Measurements from ENCODE around the gene SCYGR5.

Gene SCYGR5

GRCh38 chr2:227625420-227625819 is 41.2 kb upstream of the SCYGR5 start:
- H3K79me2 ChIP-seq (ENCODE audit: insufficient read depth, low read length), result no peaks in the 10 kb centered on the region
- no peak overlapping the region for H3K9ac ChIP-seq (ENCODE audit: low read length)
- H3K4me1 ChIP-seq (ENCODE audit: insufficient read depth, low read length, severe bottlenecking), result no peaks in the 10 kb centered on the region
- H3K9me2 ChIP-seq (ENCODE audit: low read depth, low read length), result no peaks in the 10 kb centered on the region
- no peaks in the 10 kb centered on the region for H3K27me3 ChIP-seq (ENCODE audit: insufficient read depth, low read length)
- H3K4me3 ChIP-seq (ENCODE audit: low read depth, low read length, poor library complexity, severe bottlenecking), result no peak overlapping the region
- no peak overlapping the region for H3K4me2 ChIP-seq (ENCODE audit: low read length)
- no peak overlapping the region for H3K27ac ChIP-seq (ENCODE audit: low read depth, low read length, poor library complexity, severe bottlenecking)
- TF ChIP-seq EZH2 (IDR thresholded peaks at IDR 0.05; ENCODE audit: borderline replicate concordance, low read length), result no peak
- TF ChIP-seq CTCF (IDR thresholded peaks at IDR 0.05; ENCODE audit: low read length), result no peak
- H3K9me3 ChIP-seq (ENCODE audit: low read length), result no peaks in the 10 kb centered on the region
- no peak overlapping the region for H2AFZ ChIP-seq (ENCODE audit: low read length)
- no peaks in the 10 kb centered on the region for H3K36me3 ChIP-seq (ENCODE audit: insufficient read depth, low read length)
- H4K20me1 ChIP-seq (ENCODE audit: insufficient read depth, low read length), result no peaks in the 10 kb centered on the region
- no peaks in the 10 kb centered on the region for H3F3A ChIP-seq (ENCODE audit: insufficient read depth, low read length)

GRCh38 chr2:227626580-227627151 is 39.9 kb upstream of the SCYGR5 start:
- H3K9ac ChIP-seq (ENCODE audit: low read length), result no peak overlapping the region
- H3K4me2 ChIP-seq (ENCODE audit: low read length), result no peak overlapping the region
- H3F3A ChIP-seq (ENCODE audit: insufficient read depth, low read length), result no peaks in the 10 kb centered on the region
- H3K4me3 ChIP-seq (ENCODE audit: low read depth, low read length, poor library complexity, severe bottlenecking), result no peak overlapping the region
- no peaks in the 10 kb centered on the region for H3K4me1 ChIP-seq (ENCODE audit: insufficient read depth, low read length, severe bottlenecking)
- no peak overlapping the region for H2AFZ ChIP-seq (ENCODE audit: low read length)
- TF ChIP-seq CTCF (IDR thresholded peaks at IDR 0.05; ENCODE audit: low read length) (no peak), EZH2 (IDR thresholded peaks at IDR 0.05; ENCODE audit: borderline replicate concordance, low read length) (no peak)
- H4K20me1 ChIP-seq (ENCODE audit: insufficient read depth, low read length), result no peaks in the 10 kb centered on the region
- no peaks in the 10 kb centered on the region for H3K79me2 ChIP-seq (ENCODE audit: insufficient read depth, low read length)
- no peaks in the 10 kb centered on the region for H3K9me2 ChIP-seq (ENCODE audit: low read depth, low read length)
- no peak overlapping the region for H3K27ac ChIP-seq (ENCODE audit: low read depth, low read length, poor library complexity, severe bottlenecking)
- H3K36me3 ChIP-seq (ENCODE audit: insufficient read depth, low read length), result no peaks in the 10 kb centered on the region
- H3K27me3 ChIP-seq (ENCODE audit: insufficient read depth, low read length), result no peaks in the 10 kb centered on the region
- H3K9me3 ChIP-seq (ENCODE audit: low read length), result no peaks in the 10 kb centered on the region

- no peak overlapping the region for H3K9ac ChIP-seq (ENCODE audit: low read length)
- no peaks in the 10 kb centered on the region for H3K9me2 ChIP-seq (ENCODE audit: low read depth, low read length)
- no peak overlapping the region for H2AFZ ChIP-seq (ENCODE audit: low read length)
- no peak for TF ChIP-seq CTCF (IDR thresholded peaks at IDR 0.05; ENCODE audit: low read length)
- no peak for TF ChIP-seq EZH2 (IDR thresholded peaks at IDR 0.05; ENCODE audit: borderline replicate concordance, low read length)
- no peaks in the 10 kb centered on the region for H3K79me2 ChIP-seq (ENCODE audit: insufficient read depth, low read length)
- no peaks in the 10 kb centered on the region for H3F3A ChIP-seq (ENCODE audit: insufficient read depth, low read length)
- H4K20me1 ChIP-seq (ENCODE audit: insufficient read depth, low read length), result no peaks in the 10 kb centered on the region
- no peaks in the 10 kb centered on the region for H3K27me3 ChIP-seq (ENCODE audit: insufficient read depth, low read length)
- no peak overlapping the region for H3K4me2 ChIP-seq (ENCODE audit: low read length)
- no peak overlapping the region for H3K27ac ChIP-seq (ENCODE audit: low read depth, low read length, poor library complexity, severe bottlenecking)
- no peak overlapping the region for H3K4me3 ChIP-seq (ENCODE audit: low read depth, low read length, poor library complexity, severe bottlenecking)
- H3K36me3 ChIP-seq (ENCODE audit: insufficient read depth, low read length), result no peaks in the 10 kb centered on the region
- no peaks in the 10 kb centered on the region for H3K9me3 ChIP-seq (ENCODE audit: low read length)
- no peaks in the 10 kb centered on the region for H3K4me1 ChIP-seq (ENCODE audit: insufficient read depth, low read length, severe bottlenecking)
Observed at GRCh38 chr2:227627769-227628168, 38.8 kb upstream of the SCYGR5 start.

Data from OCI-LY1 (cell line).